ENCODE measurements around the gene ZAP70.

Gene ZAP70

GRCh38 chr2:97751752-97752151, 38.4 kb downstream of the ZAP70 start:
- DNase-seq (ENCODE audit: low read depth in 2 of 2), result no peak

GRCh38 chr2:97752342-97753334, 39.3 kb downstream of the ZAP70 start:
- no peak for DNase-seq (ENCODE audit: low read depth in 2 of 2)

- DNase-seq (ENCODE audit: low read depth in 2 of 2), result no peak
Measured at GRCh38 chr2:97754690-97755346, 41.4 kb downstream of the ZAP70 start.

- no peak for DNase-seq (ENCODE audit: low read depth in 2 of 2)
Measured at GRCh38 chr2:97755491-97755890, 42.1 kb downstream of the ZAP70 start.

GRCh38 chr2:97757062-97757461, 43.7 kb downstream of the ZAP70 start:
- DNase-seq (ENCODE audit: low read depth in 2 of 2), result no peak

GRCh38 chr2:97758131-97758705, 44.8 kb downstream of the ZAP70 start:
- DNase-seq (ENCODE audit: low read depth in 2 of 2), result no peak

- DNase-seq (ENCODE audit: low read depth in 2 of 2), result no peak
Measured at GRCh38 chr2:97759727-97760407, 46.5 kb downstream of the ZAP70 start.

- no peak for DNase-seq (ENCODE audit: low read depth in 2 of 2)
Measured at GRCh38 chr2:97760480-97761049, 47.2 kb downstream of the ZAP70 start.

- peak; percentile 35 to 45 for DNase-seq (ENCODE audit: low read depth in 2 of 2)
Measured at GRCh38 chr2:97761192-97761591, 47.8 kb downstream of the ZAP70 start.

- DNase-seq (ENCODE audit: low read depth in 2 of 2), result no peak
Measured at GRCh38 chr2:97763176-97763845, 49.9 kb downstream of the ZAP70 start.

GRCh38 chr2:97764559-97765263, 51.3 kb downstream of the ZAP70 start:
- no peak for DNase-seq (ENCODE audit: low read depth in 2 of 2)

GRCh38 chr2:97765933-97766332, 52.6 kb downstream of the ZAP70 start:
- DNase-seq (ENCODE audit: low read depth in 2 of 2), result no peak

GRCh38 chr2:97766567-97766966, 53.2 kb downstream of the ZAP70 start:
- no peak for DNase-seq (ENCODE audit: low read depth in 2 of 2)

GRCh38 chr2:97769308-97769707, 55.9 kb downstream of the ZAP70 start:
- DNase-seq (ENCODE audit: low read depth in 2 of 2), result no peak

GRCh38 chr2:97769711-97770110, 56.3 kb downstream of the ZAP70 start:
- DNase-seq (ENCODE audit: low read depth in 2 of 2), result no peak

GRCh38 chr2:97770445-97770844, 57.1 kb downstream of the ZAP70 start:
- DNase-seq (ENCODE audit: low read depth in 2 of 2), result no peak

GRCh38 chr2:97774425-97774824, 61.0 kb downstream of the ZAP70 start:
- no peak for DNase-seq (ENCODE audit: low read depth in 2 of 2)

GRCh38 chr2:97775074-97775473, 61.7 kb downstream of the ZAP70 start:
- no peak for DNase-seq (ENCODE audit: low read depth in 2 of 2)

GRCh38 chr2:97779141-97779540, 65.8 kb downstream of the ZAP70 start:
- DNase-seq (ENCODE audit: low read depth in 2 of 2), result no peak

GRCh38 chr2:97781981-97782380, 68.6 kb downstream of the ZAP70 start:
- DNase-seq (ENCODE audit: low read depth in 2 of 2), result no peak
